Heart right ventricle (tissue), 16 donors: Measurements from ENCODE around the gene ATAD1. TPM values are rescaled to one million over a fixed set of nuclear protein-coding genes. Genes with fewer than 3 reads are reported as not detected.

Experiments used
- ATAC-seq, 8 donors: fragments of 200-7000 bp; cut with Tn5 transposase; one replicate each; pipeline ENCODE4 v1.9.1; 2020; ENCODE audit warnings: mild to moderate bottlenecking in 8 of 8, moderate library complexity in 8 of 8, moderate number of reproducible peaks in 1 of 8
- DNase-seq, 2 donors: peaks; one replicate each; pipeline ENCODE4 v3.0.0-alpha.2; 2020
- H3K27ac ChIP-seq, 10 donors: fragments of 200-600 bp; sonication (generic) in 2 of 10; one replicate each; pipeline versions ENCODE4 v1.5.0 to v1.8.0; 2020 to 2022; ENCODE audit warnings: mild to moderate bottlenecking in 3 of 10
- H3K27me3 ChIP-seq, 7 donors: fragments of 200-600 bp; one replicate each; pipeline ENCODE4 v1.8.0; 2021 to 2022; ENCODE audit warnings: mild to moderate bottlenecking in 2 of 7
- H3K36me3 ChIP-seq, 9 donors: fragments of 200-600 bp; sonication (generic) in 1 of 9; one replicate each; pipeline versions ENCODE4 v1.5.0 to v1.8.0; 2020 to 2022; ENCODE audit warnings: mild to moderate bottlenecking in 2 of 9
- H3K4me1 ChIP-seq, 9 donors: fragments of 200-600 bp; sonication (generic) in 1 of 9; one replicate each; pipeline versions ENCODE4 v1.5.0 to v1.8.0; 2020 to 2022; ENCODE audit warnings: mild to moderate bottlenecking in 4 of 9
- H3K4me3 ChIP-seq, 10 donors: fragments of 200-600 bp; sonication (generic) in 2 of 10; one replicate each; pipeline versions ENCODE4 v1.5.0 to v1.8.0; 2020 to 2022; ENCODE audit warnings: mild to moderate bottlenecking in 7 of 10, moderate library complexity in 2 of 10
- H3K9me3 ChIP-seq, 11 donors: fragments of 200-600 bp in 10 of 11; sonication (generic) in 2 of 11; one replicate each; pipeline versions ENCODE4 v1.5.0 to v1.8.0; 2013 to 2022; ENCODE audit warnings: mild to moderate bottlenecking in 2 of 11, control low read depth in 1 of 11, moderate library complexity in 1 of 11
- WGBS, 2 donors: extraction: QIAGEN DNeasy Blood & Tissue Kit; methylation state at CpG; one replicate each; pipeline ENCODE4 v1.1.7; 2013; ENCODE audit warnings: inconsistent platforms in 1 of 2; 5-methylcytosine and 5-hydroxymethylcytosine counted together
- intact Hi-C, 10 donors: fragments of 100-400 bp; cut with DNase I; formaldehyde crosslinking; loops; one replicate each; pipeline versions ENCODE4 v1.11.1 to v1.14.2; 2022
- polyA plus RNA-seq, 2 donors: library from polyadenylated mRNA; stranded (reverse); fragments of 200-250 nt; gene quantifications; one replicate each; pipeline ENCODE4 v1.2.3, GENCODE V29; 2013
- total RNA-seq, 10 donors: library from RNA; stranded (reverse); fragmentation: NEBNext Ultra II Directional in 3 of 10; extraction: Animal tissue kit (Norgen Biotek cat#: 25700) in 3 of 10; gene quantifications; one replicate each; pipeline versions ENCODE4 v1.2.1 to v1.2.4, GENCODE V29; 2021 to 2023
- TF ChIP-seq, protein P1 (sequence below), 9 donors: fragments of 200-600 bp; sonication (generic) in 2 of 9; IDR thresholded peaks; one replicate each; pipeline versions ENCODE4 v1.5.0 to v1.8.0; 2021 to 2022; ENCODE audit warnings: antibody characterized with exemption in 9 of 9, mild to moderate bottlenecking in 5 of 9, moderate library complexity in 1 of 9
- donor health status: Arrhythmogenic right ventricular cardiomyopathy.
- donor health status: ischemic (EF 13 %, LVEDD 7.1; RV severe dilation, severe dysfunction).
- donor health status: healthy with polysubstance abuse.
- donor health status: DM: no; HTN: yes; CAD: no.
- donor health status: DM: no; HTN: no; CAD: no.
- donor health status: ischemic (EF 25% LVEDD 6.9; RV normal size, moderate dysfunction).
- donor health status: ischemic (EF 25% LVEDD 5.7; RV mildly dilated, moderate dysfunction).
- donor health status: healthy.
- donor health status: DM: yes; HTN: yes; CAD: no.
- donor health status: Ischemic cardiomyopathy.
- donor health status: ischemic (EF 35%, LVEDD 5.7; RV mildly dilated, moderate dysfunction).
- donor health status: nonischemic (EF 11% LVEDD 7.7; RV severe dilation, severe dysfunction).
- donor health status: DM: yes; HTN: yes; CAD: no.
- donor health status: PGD.
- donor health status: ischemic (EF 29% LVEDD 5.4; RV normal size, mild dysfunction).
- donor health status: nonischemic (EF 23%, LVEDD 6.1; RV moderate dilation, normal function).

ATAD1 gene
- total and polyA plus RNA-seq, 12 donors, result 18.4 to 147 (median 97.8) TPM

DNA sequence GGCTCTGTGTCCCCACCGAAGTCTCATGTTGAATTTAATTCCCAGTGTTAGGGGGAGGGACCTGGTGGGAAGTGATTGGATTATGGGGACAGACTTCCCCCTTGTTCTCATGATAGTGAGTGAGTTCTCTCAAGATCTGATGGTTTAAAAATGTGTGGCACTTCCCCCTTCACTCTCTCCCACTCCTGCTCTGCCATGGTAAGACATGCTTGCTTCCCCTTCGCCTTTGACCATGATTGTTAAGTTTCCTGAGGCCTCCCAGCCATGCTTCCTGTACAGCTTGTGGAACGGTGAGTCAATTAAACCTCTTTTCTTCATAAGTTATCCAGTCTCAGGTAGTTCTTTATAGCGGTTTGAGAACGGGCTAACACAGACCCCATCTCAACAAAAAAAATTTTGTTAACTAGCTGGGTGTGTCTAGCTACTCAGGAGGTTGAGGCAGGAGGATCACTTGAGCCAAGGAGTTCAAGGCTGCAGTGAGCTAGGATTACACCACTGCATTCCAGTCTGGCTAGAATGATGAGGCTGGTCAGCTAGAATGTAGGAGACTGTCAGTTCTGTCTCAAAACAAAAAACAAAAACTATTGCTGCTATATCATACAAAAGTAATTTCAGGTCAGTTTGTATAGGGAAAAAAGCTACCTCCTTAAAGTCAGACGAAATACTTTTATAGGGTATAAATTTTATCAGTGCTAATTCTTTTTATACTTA is 57.7 kb downstream of the ATAD1 start:
- intact Hi-C loops, result no loop called here
- Histone ChIP-seq H3K4me1 (peaks cover 0 to 22% (median 4%) of the 10 kb centered on the region in 9 donors), H3K36me3 (peaks cover 0 to 70% (median 7%) of the 10 kb centered on the region in 9 donors), H3K4me3 (no peak overlapping the region), H3K9me3 (no peaks in the 10 kb centered on the region), H3K27ac (peak overlapping the region in 1 of 10 donors; percentile 13), H3K27me3 (no peaks in the 10 kb centered on the region)
- WGBS, 2 donors, result 74 to 79% methylated on average over 6 of the region's 6 CpGs
- ATAC-seq (no peak), DNase-seq (no peak)
- TF ChIP-seq, protein P1, sequence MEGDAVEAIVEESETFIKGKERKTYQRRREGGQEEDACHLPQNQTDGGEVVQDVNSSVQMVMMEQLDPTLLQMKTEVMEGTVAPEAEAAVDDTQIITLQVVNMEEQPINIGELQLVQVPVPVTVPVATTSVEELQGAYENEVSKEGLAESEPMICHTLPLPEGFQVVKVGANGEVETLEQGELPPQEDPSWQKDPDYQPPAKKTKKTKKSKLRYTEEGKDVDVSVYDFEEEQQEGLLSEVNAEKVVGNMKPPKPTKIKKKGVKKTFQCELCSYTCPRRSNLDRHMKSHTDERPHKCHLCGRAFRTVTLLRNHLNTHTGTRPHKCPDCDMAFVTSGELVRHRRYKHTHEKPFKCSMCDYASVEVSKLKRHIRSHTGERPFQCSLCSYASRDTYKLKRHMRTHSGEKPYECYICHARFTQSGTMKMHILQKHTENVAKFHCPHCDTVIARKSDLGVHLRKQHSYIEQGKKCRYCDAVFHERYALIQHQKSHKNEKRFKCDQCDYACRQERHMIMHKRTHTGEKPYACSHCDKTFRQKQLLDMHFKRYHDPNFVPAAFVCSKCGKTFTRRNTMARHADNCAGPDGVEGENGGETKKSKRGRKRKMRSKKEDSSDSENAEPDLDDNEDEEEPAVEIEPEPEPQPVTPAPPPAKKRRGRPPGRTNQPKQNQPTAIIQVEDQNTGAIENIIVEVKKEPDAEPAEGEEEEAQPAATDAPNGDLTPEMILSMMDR (IDR thresholded peaks at IDR 0.05), result no peak

DNA sequence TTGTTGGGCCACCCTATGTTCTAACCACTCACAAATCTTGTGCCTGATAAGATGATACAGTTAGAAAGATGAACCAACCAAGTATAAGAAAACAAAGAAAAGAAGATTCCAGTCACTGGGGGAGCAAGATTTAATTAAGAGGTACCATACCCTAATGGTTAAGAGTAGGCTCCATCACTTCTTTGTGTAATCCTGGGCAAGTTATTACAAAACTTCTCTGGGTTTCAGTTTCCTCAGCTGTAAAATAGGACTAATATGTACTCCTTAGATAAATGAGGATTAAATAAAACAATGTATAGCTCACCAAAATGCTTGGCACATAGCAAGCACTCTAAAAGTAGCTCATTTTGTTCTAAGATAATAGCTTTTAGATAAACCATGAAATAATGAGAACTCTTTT is 58.5 kb downstream of the ATAD1 start:
- Histone ChIP-seq H3K4me1 (peaks cover 0 to 22% (median 4%) of the 10 kb centered on the region in 9 donors), H3K9me3 (no peaks in the 10 kb centered on the region), H3K4me3 (no peak overlapping the region), H3K27me3 (no peaks in the 10 kb centered on the region), H3K36me3 (peaks cover 0 to 70% (median 10%) of the 10 kb centered on the region in 9 donors), H3K27ac (peak overlapping the region in 1 of 10 donors; percentile 13)
- DNase-seq (no peak), ATAC-seq (no peak)
- intact Hi-C loops, result no loop called here
- TF ChIP-seq, protein P1 (IDR thresholded peaks at IDR 0.05), result no peak

DNA sequence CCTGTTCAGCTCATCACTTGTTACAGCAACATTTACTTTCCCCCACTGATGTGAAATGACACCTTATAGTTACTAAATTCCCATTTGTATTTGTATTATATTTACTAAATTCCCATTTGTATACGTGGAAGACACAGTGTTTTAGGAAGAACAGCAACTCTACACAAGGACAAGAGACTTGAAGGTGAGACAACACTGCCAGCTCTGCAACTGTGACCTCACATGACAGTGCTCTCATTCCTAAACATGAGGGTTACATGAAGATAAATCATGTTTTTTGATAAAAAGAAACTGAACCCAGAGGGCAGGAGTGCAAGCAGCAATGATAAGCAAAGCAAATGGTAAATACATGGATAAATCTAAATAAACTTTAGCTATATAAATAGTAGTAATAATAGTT is 60.3 kb downstream of the ATAD1 start:
- intact Hi-C loops, result no loop called here
- Histone ChIP-seq H3K4me3 (no peak overlapping the region), H3K4me1 (peaks cover 0 to 25% (median 4%) of the 10 kb centered on the region in 9 donors), H3K36me3 (peaks cover 0 to 79% (median 14%) of the 10 kb centered on the region in 9 donors), H3K9me3 (no peaks in the 10 kb centered on the region), H3K27ac (no peak overlapping the region), H3K27me3 (no peaks in the 10 kb centered on the region)
- 62% methylated on average over 1 of the region's 1 CpG for WGBS, 2 donors
- TF ChIP-seq, protein P1 (IDR thresholded peaks at IDR 0.05), result no peak
- ATAC-seq (peak in 1 of 8 donors; percentile 44), DNase-seq (no peak)

DNA sequence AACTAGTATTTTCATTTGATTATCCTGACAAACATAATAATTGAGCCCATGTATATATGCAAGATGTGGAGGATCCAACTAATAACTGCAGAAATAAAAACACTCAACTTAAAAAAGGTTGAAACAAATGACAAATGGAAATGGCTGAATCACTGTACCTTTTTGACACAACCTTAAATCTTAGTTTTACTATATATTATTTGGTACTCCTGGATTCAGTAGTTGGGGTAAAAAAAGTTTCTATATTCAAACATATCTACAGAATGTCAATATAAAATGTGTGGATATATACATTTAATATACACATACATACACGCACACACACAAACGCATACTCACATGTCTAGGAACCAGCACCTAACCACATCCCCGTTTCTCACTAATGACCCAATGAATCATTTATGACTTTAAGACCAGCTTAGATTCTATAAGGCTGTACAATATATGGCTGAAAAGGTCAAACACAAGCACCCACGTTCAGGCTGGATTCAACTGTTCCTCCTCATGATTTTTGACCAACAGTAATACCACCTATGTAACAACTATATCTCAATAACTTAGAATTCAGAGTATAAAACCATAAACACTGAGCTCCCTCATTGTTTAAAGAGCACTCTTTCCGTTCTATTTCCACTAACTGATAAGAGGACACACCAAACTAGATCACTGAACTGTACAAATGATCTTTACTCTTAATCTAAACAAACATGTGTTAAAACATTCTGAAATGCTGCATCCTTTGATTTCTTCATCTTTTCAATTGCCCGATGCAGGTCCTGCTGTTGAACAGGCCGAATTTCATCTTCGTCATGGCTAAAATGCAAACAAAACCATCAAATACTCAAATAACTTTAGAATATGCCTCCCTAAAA is 63.8 kb downstream of the ATAD1 start:
- Histone ChIP-seq H3K36me3 (peaks cover 0 to 78% (median 16%) of the 10 kb centered on the region in 9 donors), H3K27ac (no peak overlapping the region), H3K27me3 (no peaks in the 10 kb centered on the region), H3K4me1 (peaks cover 0 to 8% (median 4%) of the 10 kb centered on the region in 9 donors), H3K4me3 (no peak overlapping the region), H3K9me3 (no peaks in the 10 kb centered on the region)
- TF ChIP-seq, protein P1 (IDR thresholded peaks at IDR 0.05), result no peak
- intact Hi-C loops, result no loop called here
- WGBS, 2 donors, result 92 to 93% methylated on average over 8 of the region's 8 CpGs
- DNase-seq (no peak), ATAC-seq (no peak)
